Tibial nerve (tissue), 4 donors: ENCODE data around the gene NFIL3. TPM values are rescaled to one million over a fixed set of nuclear protein-coding genes. Genes with fewer than 3 reads are reported as not detected.
A peak's percentile ranks its signal among the peaks of the same experiment; 100 is the strongest.

Experiments
- DNase-seq, 2 donors: peaks; one replicate each; pipeline ENCODE4 v3.0.0-alpha.2; 2019; ENCODE audit warnings: low spot score in 2 of 2
- H3K27ac ChIP-seq, 4 donors: fragments of 200-600 bp; sonication (generic) in 3 of 4; one replicate each; pipeline ENCODE4 v1.5.1; 2017 to 2019; ENCODE audit warnings: mild to moderate bottlenecking in 1 of 4
- H3K27me3 ChIP-seq, 2 donors: fragments of 200-600 bp; sonication (generic) in 1 of 2; one replicate each; pipeline versions ENCODE4 v1.5.1 to v1.6.0; 2017 to 2019
- H3K36me3 ChIP-seq, 3 donors: fragments of 200-600 bp; sonication (generic); one replicate each; pipeline ENCODE4 v1.5.1; 2018 to 2019
- H3K4me1 ChIP-seq, 4 donors: fragments of 200-600 bp; sonication (generic) in 3 of 4; one replicate each; pipeline ENCODE4 v1.5.1; 2017 to 2019
- H3K4me3 ChIP-seq, 4 donors: fragments of 200-600 bp; sonication (generic) in 3 of 4; one replicate each; pipeline ENCODE4 v1.5.1; 2017 to 2019; ENCODE audit warnings: mild to moderate bottlenecking in 1 of 4, moderate library complexity in 1 of 4
- H3K9me3 ChIP-seq, 4 donors: fragments of 200-600 bp; sonication (generic) in 3 of 4; one replicate each; pipeline ENCODE4 v1.5.1; 2017 to 2019
- EP300 ChIP-seq, 2 donors: sonication (generic); formaldehyde crosslinking; IDR thresholded peaks; one replicate each; pipeline ENCODE4 v1.6.1; 2017; ENCODE audit warnings: antibody characterized with exemption in 2 of 2, mild to moderate bottlenecking in 1 of 2
- POLR2A ChIP-seq, 2 donors: fragments of 450-650 bp; IDR thresholded peaks; one replicate each; pipeline ENCODE4 v1.6.1; 2017; ENCODE audit warnings: antibody characterized with exemption in 2 of 2, mild to moderate bottlenecking in 2 of 2, moderate library complexity in 2 of 2
- WGBS, 2 donors: methylation state at CpG; one replicate each; pipeline ENCODE4 v1.1.5; 2018; 5-methylcytosine and 5-hydroxymethylcytosine counted together
- total RNA-seq, 4 donors: library from RNA; depleted of rRNA; stranded (reverse); fragments of >200 nt; gene quantifications; one replicate each; pipeline ENCODE4 v1.1.0, GENCODE V29; 2016
- TF ChIP-seq, protein P1 (sequence below), 5 experiments: fragments of 200-600 bp in 3 of 5; fragments of 450-650 bp in 2 of 5; sonication (generic) in 3 of 5; IDR thresholded peaks; one replicate each; pipeline ENCODE4 v1.5.1; 2016 to 2019; ENCODE audit warnings: antibody characterized with exemption in 5 of 5, mild to moderate bottlenecking in 3 of 5, moderate library complexity in 2 of 5

The NFIL3 gene
- total RNA-seq, 4 donors from 2014 or later = 53.3 to 65.1 (median 57.3) TPM

DNA sequence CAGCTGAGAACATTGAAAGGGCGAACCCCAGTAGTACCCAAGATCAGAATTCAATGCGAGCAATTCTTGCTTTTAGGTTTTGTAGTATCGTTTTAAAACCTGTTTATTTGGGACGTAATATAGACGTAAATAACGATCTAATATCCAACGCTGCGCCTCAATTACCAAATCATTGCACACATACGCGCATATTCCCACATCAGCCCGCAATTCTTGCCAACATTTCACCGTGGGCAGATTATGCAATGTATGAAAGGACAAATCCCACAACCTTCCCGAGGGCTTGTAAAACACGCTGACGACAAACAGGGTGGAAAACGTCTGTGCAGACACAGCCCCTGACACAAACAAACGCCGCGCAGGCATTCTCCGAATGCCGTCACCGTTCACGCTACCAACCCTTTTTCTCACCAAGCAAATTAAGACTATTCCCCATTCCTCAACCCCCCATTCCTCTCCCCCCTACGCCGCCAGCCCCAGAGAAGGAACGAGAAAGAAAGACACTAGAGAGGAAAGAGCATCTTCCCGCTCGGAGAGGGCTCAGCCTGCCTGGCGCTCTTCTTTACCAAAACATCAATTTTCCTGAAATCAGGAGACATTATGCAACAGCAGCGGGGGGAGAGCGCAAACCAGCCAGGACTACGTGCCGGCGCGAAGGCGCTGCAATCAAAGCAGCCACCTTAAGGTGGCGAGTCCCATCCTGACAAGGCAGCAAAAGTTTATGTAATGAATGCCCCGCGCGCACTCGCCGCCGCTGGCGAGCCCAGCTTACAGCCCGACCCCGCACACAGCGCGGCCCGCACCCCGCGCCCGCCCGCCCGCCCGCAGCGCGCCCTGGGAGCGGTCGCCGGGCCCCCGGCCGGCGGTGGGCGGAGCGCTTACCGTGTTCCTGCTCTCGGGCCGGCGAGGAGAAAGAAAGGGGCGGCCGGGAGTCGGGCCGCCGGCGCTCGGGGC lies 597 bp downstream of the NFIL3 start:
- peak overlapping the region; percentile 60 to 85 (median 68) for H3K4me3 ChIP-seq
- H3K27me3 ChIP-seq = no peaks in the 10 kb centered on the region
- no peaks in the 10 kb centered on the region for H3K36me3 ChIP-seq
- peak overlapping the region; percentile 88 to 99 (median 93) for H3K27ac ChIP-seq
- peaks cover 0 to 44% (median 17%) of the 10 kb centered on the region in 4 donors for H3K4me1 ChIP-seq
- H3K9me3 ChIP-seq = no peaks in the 10 kb centered on the region
- TF ChIP-seq EP300 (IDR thresholded peaks at IDR 0.05) = peak; percentile 93 to 98
- TF ChIP-seq, protein P1, sequence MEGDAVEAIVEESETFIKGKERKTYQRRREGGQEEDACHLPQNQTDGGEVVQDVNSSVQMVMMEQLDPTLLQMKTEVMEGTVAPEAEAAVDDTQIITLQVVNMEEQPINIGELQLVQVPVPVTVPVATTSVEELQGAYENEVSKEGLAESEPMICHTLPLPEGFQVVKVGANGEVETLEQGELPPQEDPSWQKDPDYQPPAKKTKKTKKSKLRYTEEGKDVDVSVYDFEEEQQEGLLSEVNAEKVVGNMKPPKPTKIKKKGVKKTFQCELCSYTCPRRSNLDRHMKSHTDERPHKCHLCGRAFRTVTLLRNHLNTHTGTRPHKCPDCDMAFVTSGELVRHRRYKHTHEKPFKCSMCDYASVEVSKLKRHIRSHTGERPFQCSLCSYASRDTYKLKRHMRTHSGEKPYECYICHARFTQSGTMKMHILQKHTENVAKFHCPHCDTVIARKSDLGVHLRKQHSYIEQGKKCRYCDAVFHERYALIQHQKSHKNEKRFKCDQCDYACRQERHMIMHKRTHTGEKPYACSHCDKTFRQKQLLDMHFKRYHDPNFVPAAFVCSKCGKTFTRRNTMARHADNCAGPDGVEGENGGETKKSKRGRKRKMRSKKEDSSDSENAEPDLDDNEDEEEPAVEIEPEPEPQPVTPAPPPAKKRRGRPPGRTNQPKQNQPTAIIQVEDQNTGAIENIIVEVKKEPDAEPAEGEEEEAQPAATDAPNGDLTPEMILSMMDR (IDR thresholded peaks at IDR 0.05) = peak in 4 of 5 experiments; percentile 15 to 44 (median 24)
- peak in 1 of 2 donors; percentile 40 for TF ChIP-seq POLR2A (IDR thresholded peaks at IDR 0.05)
- DNase-seq = peak; percentile 68 to 91
- 0 to 1% methylated on average over 37 to 39 of the region's 76 CpGs for WGBS, 2 donors

GRCh38 chr9:91421971-91422757 lies 1.5 kb downstream of the NFIL3 start:
- TF ChIP-seq EP300 (IDR thresholded peaks at IDR 0.05) (no peak), POLR2A (IDR thresholded peaks at IDR 0.05) (no peak)
- TF ChIP-seq, protein P1 (IDR thresholded peaks at IDR 0.05) = no peak
- no peaks in the 10 kb centered on the region for H3K9me3 ChIP-seq
- H3K36me3 ChIP-seq = no peaks in the 10 kb centered on the region
- H3K4me3 ChIP-seq = peak overlapping the region; percentile 60 to 85 (median 68)
- peak in 1 of 2 donors; percentile 37 for DNase-seq
- H3K27ac ChIP-seq = peak overlapping the region; percentile 88 to 99 (median 93)
- peaks cover 0 to 50% (median 21%) of the 10 kb centered on the region in 4 donors for H3K4me1 ChIP-seq
- 1 to 2% methylated on average over 16 of the region's 16 CpGs for WGBS, 2 donors
- H3K27me3 ChIP-seq = no peaks in the 10 kb centered on the region

DNA sequence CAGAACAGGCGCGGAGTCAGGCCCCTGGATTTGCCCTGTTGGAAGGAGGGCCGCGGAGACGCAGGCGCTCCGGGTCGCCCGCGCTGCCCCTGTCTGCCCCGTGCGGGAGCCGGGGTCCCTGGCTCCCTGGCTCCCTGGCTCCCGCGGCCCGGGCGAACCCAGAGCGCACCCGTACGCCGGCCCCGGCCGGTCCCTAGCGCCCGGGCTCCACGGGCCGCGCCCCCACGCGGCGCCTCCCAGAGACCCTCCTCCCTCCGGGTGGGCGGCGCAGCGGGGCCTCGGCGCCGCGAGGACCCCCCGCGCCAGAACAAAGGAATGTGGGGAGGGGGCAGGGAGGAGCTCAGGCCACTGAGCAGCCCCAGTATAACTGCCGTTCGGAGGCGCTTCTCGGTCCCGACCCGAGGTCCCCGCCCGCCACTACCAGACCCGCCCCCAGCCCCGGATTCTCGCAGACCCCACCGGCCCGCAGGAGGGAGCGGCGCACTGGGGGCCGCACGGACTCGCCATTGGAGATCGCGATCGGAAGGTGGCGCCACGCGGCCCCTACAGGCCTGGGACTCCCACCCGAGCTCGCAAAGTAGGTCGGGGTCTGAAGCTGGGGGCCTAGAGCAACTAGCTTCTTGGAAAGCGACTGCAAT lies 2.4 kb downstream of the NFIL3 start:
- TF ChIP-seq, protein P1 (IDR thresholded peaks at IDR 0.05) = peak; percentile 4 to 29 (median 24)
- TF ChIP-seq POLR2A (IDR thresholded peaks at IDR 0.05) = no peak
- no peak for DNase-seq
- H3K36me3 ChIP-seq = no peaks in the 10 kb centered on the region

DNA sequence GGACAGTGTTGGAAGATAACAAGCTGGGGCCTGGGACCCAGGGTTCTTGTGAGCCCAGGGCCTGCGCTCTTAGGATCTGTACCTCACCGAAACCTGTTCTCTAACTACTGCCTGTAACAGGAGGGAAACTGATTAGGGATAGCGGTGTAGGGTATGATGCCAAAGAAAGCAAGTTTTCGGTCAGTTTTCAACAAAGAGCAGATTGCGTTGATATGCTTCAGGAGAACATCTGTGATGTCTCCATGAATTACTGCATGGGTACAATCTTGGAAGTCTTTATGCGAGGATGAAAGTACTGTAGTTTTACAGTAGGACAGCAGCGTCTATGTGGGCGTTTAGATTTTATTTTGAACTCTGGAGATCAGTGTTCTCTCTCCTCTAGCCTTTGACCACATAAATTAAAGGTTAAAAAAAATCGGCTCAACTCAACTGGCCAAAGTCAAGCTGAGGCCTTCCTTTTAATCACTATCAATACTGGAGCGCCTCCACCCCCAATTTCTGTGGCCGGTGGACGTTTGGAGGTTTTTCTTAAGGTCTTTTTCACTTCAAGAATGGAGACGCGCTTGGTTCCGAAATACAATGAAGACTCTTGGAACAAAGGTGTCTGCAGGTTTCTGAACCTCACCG lies 3.0 kb downstream of the NFIL3 start:
- Histone ChIP-seq H3K27ac (peak overlapping the region; percentile 88 to 99 (median 93)), H3K4me1 (peaks cover 0 to 61% (median 23%) of the 10 kb centered on the region in 4 donors), H3K36me3 (no peaks in the 10 kb centered on the region), H3K9me3 (no peaks in the 10 kb centered on the region), H3K4me3 (peak overlapping the region; percentile 60 to 85 (median 68)), H3K27me3 (no peaks in the 10 kb centered on the region)
- no peak for DNase-seq
- peak in 1 of 2 donors; percentile 59 for TF ChIP-seq EP300 (IDR thresholded peaks at IDR 0.05)
- TF ChIP-seq POLR2A (IDR thresholded peaks at IDR 0.05) = no peak
- WGBS, 2 donors = 50 to 52% methylated on average over 16 of the region's 16 CpGs

More for the DNA sequence above, 2.4 kb downstream of the NFIL3 start:
- Histone ChIP-seq H3K4me1 (peaks cover 0 to 59% (median 23%) of the 10 kb centered on the region in 4 donors), H3K27me3 (no peaks in the 10 kb centered on the region), H3K9me3 (no peaks in the 10 kb centered on the region), H3K4me3 (peak overlapping the region; percentile 60 to 85 (median 68)), H3K27ac (peak overlapping the region; percentile 88 to 99 (median 93))
- WGBS, 2 donors = 2% methylated on average over 34 to 67 of the region's 69 CpGs
